ENCODE data around the gene LIN37.
A peak's percentile ranks its signal among the peaks of the same experiment; 100 is the strongest.

LIN37 gene

GRCh38 chr19:35734889-35735288, 13.5 kb upstream of the LIN37 start:
- DNase-seq (ENCODE audit: low read depth) = no peak

GRCh38 chr19:35736913-35737886, 11.2 kb upstream of the LIN37 start:
- DNase-seq (ENCODE audit: low read depth) = no peak

DNA sequence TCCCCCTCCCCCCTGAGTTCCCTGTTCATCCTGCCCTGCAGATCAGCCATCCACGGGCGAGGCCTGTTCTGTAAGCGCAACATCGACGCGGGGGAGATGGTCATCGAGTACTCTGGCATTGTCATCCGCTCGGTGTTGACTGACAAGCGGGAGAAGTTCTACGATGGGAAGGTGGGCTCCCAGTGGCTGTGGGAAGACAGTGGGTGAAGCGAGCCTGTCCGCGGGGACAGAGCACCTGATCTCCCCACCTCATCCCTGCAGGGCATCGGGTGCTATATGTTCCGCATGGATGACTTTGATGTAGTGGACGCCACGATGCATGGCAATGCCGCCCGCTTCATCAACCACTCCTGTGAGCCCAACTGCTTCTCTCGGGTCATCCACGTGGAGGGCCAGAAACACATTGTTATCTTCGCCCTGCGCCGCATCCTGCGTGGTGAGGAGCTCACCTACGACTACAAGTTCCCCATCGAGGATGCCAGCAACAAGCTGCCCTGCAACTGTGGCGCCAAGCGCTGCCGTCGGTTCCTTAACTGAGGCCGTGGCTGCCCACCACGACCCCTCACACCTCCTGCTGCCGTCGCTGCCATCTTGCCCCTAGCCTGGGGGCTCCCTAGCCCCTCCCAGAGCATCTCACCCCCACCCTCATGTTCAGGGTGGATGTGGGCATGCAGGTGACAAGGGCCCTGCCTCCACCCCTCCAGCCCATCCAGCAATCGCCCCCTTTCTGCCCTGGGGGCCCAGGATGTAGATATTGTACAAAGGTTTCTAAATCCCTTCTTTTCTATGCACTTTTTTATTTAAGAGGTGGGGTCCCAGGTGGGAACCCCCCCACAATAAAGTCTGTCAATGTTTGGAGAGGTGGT, 10.1 kb upstream of the LIN37 start:
- DNase-seq (ENCODE audit: low read depth) = no peak

- DNase-seq (ENCODE audit: low read depth) = no peak
Observed at GRCh38 chr19:35738887-35739229, 9.5 kb upstream of the LIN37 start.

GRCh38 chr19:35739275-35740107, 8.9 kb upstream of the LIN37 start:
- DNase-seq (ENCODE audit: low read depth) = no peak

DNA sequence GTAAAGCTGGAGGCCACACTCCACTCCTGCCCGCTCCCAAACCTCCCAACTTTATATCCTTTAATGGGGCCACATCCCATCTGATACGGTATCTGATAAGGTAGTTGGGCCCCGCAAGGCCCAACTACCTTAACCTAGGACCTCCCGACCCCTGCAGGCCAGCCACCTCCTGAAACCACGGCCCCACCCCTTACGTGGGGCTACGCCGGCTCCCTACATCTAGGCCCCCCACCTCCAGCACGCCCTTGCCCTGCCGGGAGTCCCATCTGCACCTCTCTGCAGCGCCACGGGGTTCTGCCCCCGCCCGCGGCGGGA, 8.3 kb upstream of the LIN37 start:
- no peak for DNase-seq (ENCODE audit: low read depth)

- peak; percentile 89 for DNase-seq (ENCODE audit: low read depth)
Observed at GRCh38 chr19:35740423-35741202, 7.8 kb upstream of the LIN37 start.

- no peak for DNase-seq (ENCODE audit: low read depth)
Observed at GRCh38 chr19:35741203-35741515, 7.2 kb upstream of the LIN37 start.

DNA sequence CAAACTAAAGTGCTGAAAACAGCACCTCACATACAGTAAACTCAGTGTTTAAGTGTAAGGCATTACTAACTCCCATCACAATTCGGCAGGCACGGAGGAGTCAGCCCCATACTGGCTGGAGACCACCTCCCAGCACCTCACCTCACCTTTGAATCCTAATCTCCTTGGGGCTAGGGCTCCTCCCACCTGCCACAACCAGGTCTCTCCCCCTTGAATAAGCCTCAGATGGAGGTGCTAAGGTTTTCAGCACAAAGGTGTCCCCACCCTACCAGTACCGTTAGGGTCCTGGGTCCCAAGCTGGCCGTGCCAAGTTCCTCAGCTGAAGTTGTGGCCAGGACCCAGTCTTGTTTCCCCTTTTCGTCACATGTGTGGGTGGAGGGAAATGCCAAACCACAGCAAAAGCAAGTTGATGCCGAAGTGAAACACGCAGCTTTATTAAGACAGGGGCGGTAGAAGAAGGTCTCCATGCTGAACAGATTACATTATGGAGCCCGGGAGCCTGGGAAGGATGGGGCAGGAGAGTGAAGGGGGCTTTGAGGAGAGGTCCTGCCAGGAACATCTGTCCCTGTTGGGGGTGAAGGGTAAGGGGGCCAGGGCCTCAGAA, 6.2 kb upstream of the LIN37 start, which contains the start of gene IGFLR1:
Gene IGFLR1 (minus strand): TSS at position 332 of the 604 bp plus-strand sequence. CDS start 1,272 bp downstream, outside the sequence.
- DNase-seq (ENCODE audit: low read depth) = no peak

DNA sequence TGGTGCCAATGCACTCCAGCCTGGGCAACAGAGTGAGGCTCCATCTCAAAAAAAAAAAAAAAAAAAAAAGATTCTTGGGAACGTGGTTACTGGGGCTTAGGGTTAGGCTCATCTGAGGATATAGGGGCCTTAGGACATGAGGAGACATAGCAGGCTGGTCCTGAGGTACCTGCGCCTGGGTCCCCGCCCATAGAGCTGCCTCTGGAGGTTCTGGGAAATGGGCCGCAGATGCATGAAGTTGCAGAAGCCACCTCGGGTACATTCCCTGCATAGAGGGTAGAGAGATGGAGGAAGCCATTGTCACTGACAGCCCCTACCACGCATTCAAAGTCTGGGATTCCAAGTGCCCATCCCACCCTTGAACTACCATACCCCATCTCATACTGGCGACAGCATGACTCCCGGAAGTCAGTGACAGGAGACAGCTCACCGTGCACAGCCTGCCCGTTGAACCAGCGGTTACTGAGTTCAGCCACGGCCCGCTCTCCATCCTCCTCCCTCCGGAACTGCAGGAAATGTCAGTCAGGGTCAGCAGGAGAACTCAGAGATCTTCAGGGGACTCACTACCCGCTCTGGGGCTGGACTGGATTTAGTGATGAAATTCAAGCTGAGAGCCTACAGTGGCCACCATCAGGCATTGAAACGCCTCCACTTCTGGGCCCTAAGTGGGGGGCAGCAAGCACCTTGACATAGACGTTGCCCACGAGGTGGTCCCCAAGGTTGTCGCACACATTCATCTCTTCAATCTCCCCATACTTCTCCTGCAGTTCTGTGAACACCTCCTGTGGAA, 4.5 kb upstream of the LIN37 start:
- DNase-seq (ENCODE audit: low read depth) = no peak

- peak; percentile 99 for DNase-seq (ENCODE audit: low read depth)
Observed at GRCh38 chr19:35744430-35745327, 3.7 kb upstream of the LIN37 start.

- DNase-seq (ENCODE audit: low read depth) = peak; percentile 100
Observed at GRCh38 chr19:35745328-35746086, 2.9 kb upstream of the LIN37 start, which contains the start of the genes PSENEN and U2AF1L4. Gene PSENEN (plus strand): TSS chr19:35745651. CDS start chr19:35745931, 280 bp downstream. Gene U2AF1L4 (minus strand): TSS chr19:35745418. CDS start chr19:35745391, 27 bp downstream.

GRCh38 chr19:35746087-35746462, 2.3 kb upstream of the LIN37 start:
- DNase-seq (ENCODE audit: low read depth) = no peak

DNA sequence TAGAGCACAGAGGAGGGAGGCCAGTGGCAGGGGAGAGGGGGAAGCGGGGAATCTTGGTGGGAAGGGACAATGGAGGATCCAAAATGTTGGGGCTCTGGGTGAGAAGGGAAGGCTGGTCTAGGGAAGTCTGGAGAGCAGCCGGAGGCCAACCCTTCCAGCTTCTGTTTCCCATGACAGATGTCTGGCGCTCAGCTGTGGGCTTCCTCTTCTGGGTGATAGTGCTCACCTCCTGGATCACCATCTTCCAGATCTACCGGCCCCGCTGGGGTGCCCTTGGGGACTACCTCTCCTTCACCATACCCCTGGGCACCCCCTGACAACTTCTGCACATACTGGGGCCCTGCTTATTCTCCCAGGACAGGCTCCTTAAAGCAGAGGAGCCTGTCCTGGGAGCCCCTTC, 1.8 kb upstream of the LIN37 start:
- DNase-seq (ENCODE audit: low read depth) = no peak

DNA sequence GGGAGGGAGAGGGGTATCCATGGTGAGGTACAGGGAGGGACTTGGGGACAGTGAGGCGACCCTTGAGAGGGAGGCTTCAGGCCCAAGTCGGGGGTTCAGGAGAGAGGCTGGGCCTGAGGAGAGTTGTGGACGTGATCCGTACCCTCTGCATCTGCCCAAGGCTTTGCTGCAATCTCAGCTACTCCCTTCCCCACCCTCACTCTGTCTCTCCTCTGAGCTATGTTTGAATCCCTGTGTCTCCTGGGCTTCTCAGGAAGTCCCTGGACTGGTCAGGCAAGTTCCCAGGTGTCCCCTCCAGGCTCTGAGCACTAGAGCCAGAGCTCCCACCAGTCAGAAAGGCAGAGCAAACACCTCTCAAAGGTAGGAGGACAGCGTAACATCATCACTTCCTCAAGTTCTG, 1.8 kb downstream of the LIN37 start:
- DNase-seq (ENCODE audit: low read depth) = no peak

DNA sequence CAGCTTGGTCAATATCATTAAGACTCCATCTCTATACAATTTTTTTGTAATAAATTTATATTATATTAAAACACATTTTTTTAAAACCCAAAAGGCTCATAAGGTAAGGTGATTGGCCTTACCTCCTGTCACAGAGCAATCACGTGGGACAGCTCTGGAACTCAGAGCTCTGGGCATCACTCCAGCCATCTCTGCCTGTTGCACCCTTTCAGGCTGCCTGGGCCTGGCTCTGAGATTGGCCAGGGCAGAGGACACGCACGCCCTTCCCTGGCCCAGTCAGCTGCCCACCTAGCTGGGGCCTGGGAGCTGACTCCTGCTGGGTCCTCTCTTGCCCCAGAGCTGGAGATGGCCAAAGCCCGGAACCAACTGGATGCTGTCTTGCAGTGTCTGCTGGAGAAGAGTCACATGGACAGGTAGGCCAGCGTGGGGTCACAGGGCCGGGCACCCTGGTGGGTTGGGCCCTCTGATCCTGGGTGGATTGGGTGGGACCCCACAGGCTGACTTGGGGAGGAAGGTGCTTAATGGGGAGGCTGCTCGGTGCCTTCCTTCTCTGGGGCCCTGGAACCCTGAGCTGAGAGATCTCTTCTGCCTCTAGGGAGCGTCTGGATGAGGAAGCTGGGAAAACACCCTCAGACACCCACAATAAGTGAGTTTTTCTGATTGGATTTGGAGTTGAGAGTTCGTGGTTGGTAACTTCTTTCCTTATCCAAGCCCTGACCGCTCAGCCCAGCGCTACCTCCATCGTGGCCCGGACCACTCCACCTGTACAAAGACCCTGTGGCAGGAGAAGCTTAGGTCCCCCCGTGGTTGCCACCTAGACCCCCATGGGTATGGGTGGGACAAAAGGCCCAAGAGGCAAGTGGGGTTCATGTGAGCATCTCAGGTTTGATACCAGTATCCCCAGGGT, 3.7 kb downstream of the LIN37 start:
- no peak for DNase-seq (ENCODE audit: low read depth)

- no peak for DNase-seq (ENCODE audit: low read depth)
Observed at GRCh38 chr19:35752746-35753350, 4.5 kb downstream of the LIN37 start.

Measured in HS-27A (cell line).